ENCODE data around the gene LETM1. TPM values are rescaled to one million over a fixed set of nuclear protein-coding genes. Genes with fewer than 3 reads are reported as not detected.

LETM1 gene
- total RNA-seq, 2 experiments from 2014 or later: 58.3 to 66.8 TPM

GRCh38 chr4:1833307-1834046 lies 22.5 kb downstream of the LETM1 start:
- Histone ChIP-seq H3K36me3 (ENCODE audit: insufficient read depth, low read length) (peaks cover 74% of the 10 kb centered on the region), H3K4me3 (ENCODE audit: low read depth, low read length, poor library complexity, severe bottlenecking) (peak overlapping the region; percentile 14), H3K9me3 (ENCODE audit: low read length) (no peaks in the 10 kb centered on the region), H3K79me2 (ENCODE audit: insufficient read depth, low read depth, low read length) (no peaks in the 10 kb centered on the region), H4K20me1 (ENCODE audit: insufficient read depth, low read length) (no peaks in the 10 kb centered on the region), H3K4me2 (ENCODE audit: low read length) (peak overlapping the region; percentile 62), H3K27ac (ENCODE audit: low read depth, low read length, poor library complexity, severe bottlenecking) (peak overlapping the region; percentile 19), H3K9me2 (ENCODE audit: insufficient read depth, low read length) (no peaks in the 10 kb centered on the region), H3K4me1 (ENCODE audit: insufficient read depth, low read length, poor library complexity, severe bottlenecking) (peaks cover 20% of the 10 kb centered on the region), H2AFZ (ENCODE audit: low read length) (no peak overlapping the region)
- ChIA-PET CTCF (ENCODE audit: unreplicated experiment) (no interaction called here), POLR2A (interaction anchor here (0.9 kb wide), 1 partner anchor 14 kb away, joined by 6 read pairs; no protein-coding TSS in a partner anchor)
- peak; percentile 57 for DNase-seq (ENCODE audit: low spot score)
- intact Hi-C loops (cut with micrococcal nuclease; ENCODE audit: unreplicated experiment): no loop called here
- no TSS peak for BruUV-seq (replicated peaks)
- TF ChIP-seq EZH2phosphoT487 (IDR thresholded peaks at IDR 0.05; ENCODE audit: borderline replicate concordance, low read depth, low read length): no peak
- no peak for TF ChIP-seq CTCF (conservative IDR thresholded peaks at IDR 0.05; ENCODE audit: low read length)

- TF ChIP-seq EZH2phosphoT487 (IDR thresholded peaks at IDR 0.05; ENCODE audit: borderline replicate concordance, low read depth, low read length) (no peak), CTCF (conservative IDR thresholded peaks at IDR 0.05; ENCODE audit: low read length) (no peak)
- Histone ChIP-seq H3K36me3 (ENCODE audit: insufficient read depth, low read length) (peaks cover 71% of the 10 kb centered on the region), H3K9me3 (ENCODE audit: low read length) (no peaks in the 10 kb centered on the region), H3K9me2 (ENCODE audit: insufficient read depth, low read length) (no peaks in the 10 kb centered on the region), H3K4me3 (ENCODE audit: low read depth, low read length, poor library complexity, severe bottlenecking) (no peak overlapping the region), H3K4me2 (ENCODE audit: low read length) (no peak overlapping the region), H2AFZ (ENCODE audit: low read length) (no peak overlapping the region), H3K27ac (ENCODE audit: low read depth, low read length, poor library complexity, severe bottlenecking) (no peak overlapping the region), H3K4me1 (ENCODE audit: insufficient read depth, low read length, poor library complexity, severe bottlenecking) (peaks cover 20% of the 10 kb centered on the region), H3K79me2 (ENCODE audit: insufficient read depth, low read depth, low read length) (no peaks in the 10 kb centered on the region), H4K20me1 (ENCODE audit: insufficient read depth, low read length) (no peaks in the 10 kb centered on the region)
- CTCF ChIA-PET (ENCODE audit: unreplicated experiment): no interaction called here
- POLR2A ChIA-PET: interaction anchor here (0.7 kb wide), 1 partner anchor 95 kb away, joined by 4 read pairs; no protein-coding TSS in a partner anchor
- no peak for DNase-seq (ENCODE audit: low spot score)
- intact Hi-C loops (cut with micrococcal nuclease; ENCODE audit: unreplicated experiment): no loop called here
- BruUV-seq (replicated peaks): no TSS peak
Measured at GRCh38 chr4:1832690-1833089, 23.3 kb downstream of the LETM1 start.

GRCh38 chr4:1831331-1831730 lies 24.6 kb downstream of the LETM1 start:
- ChIA-PET CTCF (ENCODE audit: unreplicated experiment) (interaction anchor here (0.6 kb wide), 1 partner anchor 9 kb away, joined by 3 read pairs; no protein-coding TSS in a partner anchor), POLR2A (no interaction called here)
- Histone ChIP-seq H2AFZ (ENCODE audit: low read length) (no peak overlapping the region), H3K79me2 (ENCODE audit: insufficient read depth, low read depth, low read length) (no peaks in the 10 kb centered on the region), H3K36me3 (ENCODE audit: insufficient read depth, low read length) (peaks cover 67% of the 10 kb centered on the region), H3K4me2 (ENCODE audit: low read length) (no peak overlapping the region), H3K4me3 (ENCODE audit: low read depth, low read length, poor library complexity, severe bottlenecking) (no peak overlapping the region), H3K9me2 (ENCODE audit: insufficient read depth, low read length) (no peaks in the 10 kb centered on the region), H3K9me3 (ENCODE audit: low read length) (no peaks in the 10 kb centered on the region), H3K4me1 (ENCODE audit: insufficient read depth, low read length, poor library complexity, severe bottlenecking) (peaks cover 20% of the 10 kb centered on the region), H3K27ac (ENCODE audit: low read depth, low read length, poor library complexity, severe bottlenecking) (no peak overlapping the region), H4K20me1 (ENCODE audit: insufficient read depth, low read length) (no peaks in the 10 kb centered on the region)
- TF ChIP-seq CTCF (conservative IDR thresholded peaks at IDR 0.05; ENCODE audit: low read length): no peak
- TF ChIP-seq EZH2phosphoT487 (IDR thresholded peaks at IDR 0.05; ENCODE audit: borderline replicate concordance, low read depth, low read length): no peak
- no peak for DNase-seq (ENCODE audit: low spot score)
- BruUV-seq (replicated peaks): no TSS peak
- intact Hi-C loops (cut with micrococcal nuclease; ENCODE audit: unreplicated experiment): no loop called here

Data from OCI-LY7 (cell line).